ENCODE results near the gene ZNF525.
"Not testable (repeated sequence)": the region's sequence is repeated elsewhere in the genome, so short reads cannot be mapped to it uniquely, and the experiment has no call there.

ZNF525 gene

GRCh38 chr19:53395840-53396524 is 30.5 kb downstream of the ZNF525 start:
- not testable (repeated sequence) for DNase-seq (ENCODE audit: low read depth in 3 of 3)

GRCh38 chr19:53396525-53396868 is 31.0 kb downstream of the ZNF525 start:
- no peak for DNase-seq (ENCODE audit: low read depth in 3 of 3)

- not testable (repeated sequence) for DNase-seq (ENCODE audit: low read depth in 3 of 3)
These were observed 32.4 kb downstream of the ZNF525 start for GRCh38 chr19:53397918-53398317.

- DNase-seq (ENCODE audit: low read depth in 3 of 3): no peak
These were observed 44.1 kb downstream of the ZNF525 start for GRCh38 chr19:53409505-53410204.

GRCh38 chr19:53420520-53421315 is 55.2 kb downstream of the ZNF525 start:
- DNase-seq (ENCODE audit: low read depth in 3 of 3): not testable (repeated sequence)

- no peak for DNase-seq (ENCODE audit: low read depth in 3 of 3)
These were observed 57.0 kb downstream of the ZNF525 start for GRCh38 chr19:53422551-53422950.

- DNase-seq (ENCODE audit: low read depth in 3 of 3): not testable (repeated sequence)
These were observed 57.6 kb downstream of the ZNF525 start for GRCh38 chr19:53423074-53423473.

- DNase-seq (ENCODE audit: low read depth in 3 of 3): not testable (repeated sequence)
These were observed 58.2 kb downstream of the ZNF525 start for GRCh38 chr19:53423680-53424079.

GRCh38 chr19:53424968-53425597 is 59.6 kb downstream of the ZNF525 start:
- peak; percentile 37 to 48 (median 39) for DNase-seq (ENCODE audit: low read depth in 3 of 3)

- peak; percentile 95 to 97 (median 96) for DNase-seq (ENCODE audit: low read depth in 3 of 3)
These were observed 66.0 kb downstream of the ZNF525 start, which contains the start of gene ZNF761 for GRCh38 chr19:53431399-53432087. ZNF761 (plus strand) TSS chr19:53431984; CDS start chr19:53447269, 15,285 bp downstream.

- peak in 1 of 3 experiments; percentile 14 for DNase-seq (ENCODE audit: low read depth in 3 of 3)
These were observed 66.7 kb downstream of the ZNF525 start for GRCh38 chr19:53432088-53432661.
